Fibroblast of mammary gland (primary cell): ENCODE measurements around the gene HSPG2.
A peak's percentile ranks its signal among the peaks of the same experiment; 100 is the strongest.
"Not testable (repeated sequence)": the region's sequence is repeated elsewhere in the genome, so short reads cannot be mapped to it uniquely, and the experiment has no call there.

Source experiments
- DNase-seq: peaks from one replicate; pipeline ENCODE4 v3.0.0-alpha.2; 2010; ENCODE audit warnings: low read depth
- H3K4me3 ChIP-seq: 2 replicates; pipeline ENCODE4 v1.5.1; 2011; ENCODE audit warnings: low read depth, mild to moderate bottlenecking, low read length, moderate library complexity; ENCODE audit not compliant: control insufficient read depth
- CTCF ChIP-seq: conservative IDR thresholded peaks from 2 replicates; pipeline ENCODE4 v1.5.1; 2011; ENCODE audit warnings: low read depth, low read length, inconsistent platforms; ENCODE audit not compliant: control insufficient read depth, insufficient read depth

HSPG2 gene

GRCh38 chr1:21937034-21937371 is at the start of gene HSPG2:
HSPG2 (minus strand) TSS chr1:21937310; CDS start chr1:21937217, 93 bp downstream.
- H3K4me3 ChIP-seq: peak within 1 kb of the TSS; percentile 80
- no peak for TF ChIP-seq CTCF
- no peak for DNase-seq

GRCh38 chr1:21986386-21986785 is 49.3 kb upstream of the HSPG2 start:
- not testable (repeated sequence) for H3K4me3 ChIP-seq, DNase-seq

GRCh38 chr1:21985893-21986292 is 48.8 kb upstream of the HSPG2 start:
- H3K4me3 ChIP-seq, DNase-seq: not testable (repeated sequence)

- H3K4me3 ChIP-seq, DNase-seq: not testable (repeated sequence)
Observed at GRCh38 chr1:21983539-21983938, 46.4 kb upstream of the HSPG2 start.

GRCh38 chr1:21982122-21982521 is 45.0 kb upstream of the HSPG2 start:
- not testable (repeated sequence) for H3K4me3 ChIP-seq, DNase-seq

- not testable (repeated sequence) for H3K4me3 ChIP-seq, DNase-seq
Observed at GRCh38 chr1:21981253-21981652, 44.1 kb upstream of the HSPG2 start.

GRCh38 chr1:21980515-21981220 is 43.6 kb upstream of the HSPG2 start:
- DNase-seq, H3K4me3 ChIP-seq: not testable (repeated sequence)

- not testable (repeated sequence) for DNase-seq, H3K4me3 ChIP-seq
Observed at GRCh38 chr1:21978209-21978608, 41.1 kb upstream of the HSPG2 start.

GRCh38 chr1:21976703-21977239 is 39.7 kb upstream of the HSPG2 start, which contains the start of gene CELA3B:
CELA3B (plus strand) TSS chr1:21977022; CDS start chr1:21977040, 18 bp downstream.
- not testable (repeated sequence) for DNase-seq

GRCh38 chr1:21975296-21975695 is 38.2 kb upstream of the HSPG2 start:
- not testable (repeated sequence) for DNase-seq, H3K4me3 ChIP-seq

More at GRCh38 chr1:21976703-21977239, 39.7 kb upstream of the HSPG2 start, which contains the start of gene CELA3B:
- not testable (repeated sequence) for H3K4me3 ChIP-seq

- H3K4me3 ChIP-seq, DNase-seq: not testable (repeated sequence)
Observed at GRCh38 chr1:21974699-21975098, 37.6 kb upstream of the HSPG2 start.

- DNase-seq, H3K4me3 ChIP-seq: not testable (repeated sequence)
Observed at GRCh38 chr1:21973948-21974347, 36.8 kb upstream of the HSPG2 start.

- not testable (repeated sequence) for H3K4me3 ChIP-seq, DNase-seq
Observed at GRCh38 chr1:21972973-21973441, 35.9 kb upstream of the HSPG2 start.

- not testable (repeated sequence) for DNase-seq, H3K4me3 ChIP-seq
Observed at GRCh38 chr1:21970523-21970922, 33.4 kb upstream of the HSPG2 start.

GRCh38 chr1:21969066-21969465 is 32.0 kb upstream of the HSPG2 start:
- DNase-seq, H3K4me3 ChIP-seq: not testable (repeated sequence)

- H3K4me3 ChIP-seq, DNase-seq: not testable (repeated sequence)
Observed at GRCh38 chr1:21967216-21967615, 30.1 kb upstream of the HSPG2 start.
